H9 (cell line): ENCODE measurements around the gene NUMBL. TPM values are rescaled to one million over a fixed set of nuclear protein-coding genes. Genes with fewer than 3 reads are reported as not detected.

Experiments
- DNase-seq: peaks from one replicate; pipeline ENCODE4 v3.0.0-alpha.2; 2017
- H2AFZ ChIP-seq: one replicate; pipeline ENCODE4 v1.6.1; 2013; ENCODE audit warnings: mild to moderate bottlenecking, low read length, control low read depth, moderate library complexity
- H2AK5ac ChIP-seq: 2 replicates; pipeline ENCODE4 v1.6.1; 2013; ENCODE audit warnings: low read length, control low read depth, mixed read lengths; ENCODE audit not compliant: insufficient read length
- H2BK120ac ChIP-seq: one replicate; pipeline ENCODE4 v1.6.1; 2013; ENCODE audit warnings: low read depth, mild to moderate bottlenecking, low read length, control low read depth, inconsistent platforms; ENCODE audit not compliant: poor library complexity, severe bottlenecking
- H2BK12ac ChIP-seq: 2 replicates; pipeline ENCODE4 v1.6.1; 2013; ENCODE audit warnings: low read length, control low read depth, mixed read lengths, low read depth; ENCODE audit not compliant: insufficient read length
- H2BK15ac ChIP-seq: 2 replicates; pipeline ENCODE4 v1.6.1; 2013; ENCODE audit warnings: low read depth, low read length, control low read depth
- H2BK20ac ChIP-seq: one replicate; pipeline ENCODE4 v1.6.1; 2013; ENCODE audit warnings: low read depth, mild to moderate bottlenecking, low read length, control low read depth, inconsistent platforms; ENCODE audit not compliant: poor library complexity, severe bottlenecking
- H2BK5ac ChIP-seq: 2 replicates; pipeline ENCODE4 v1.6.1; 2013; ENCODE audit warnings: low read length, control low read depth, mixed read lengths; ENCODE audit not compliant: insufficient read length
- H3K14ac ChIP-seq: 2 replicates; pipeline ENCODE4 v1.6.1; 2013; ENCODE audit warnings: low read length, control low read depth; ENCODE audit not compliant: insufficient read depth
- H3K18ac ChIP-seq: 2 replicates; pipeline ENCODE4 v1.6.1; 2013; ENCODE audit warnings: low read depth, mild to moderate bottlenecking, mixed read lengths, low read length, control low read depth; ENCODE audit not compliant: insufficient read length
- H3K23ac ChIP-seq: 2 replicates; pipeline ENCODE4 v1.6.1; 2013; ENCODE audit warnings: low read length, control low read depth, mixed read lengths, low read depth; ENCODE audit not compliant: insufficient read length
- H3K23me2 ChIP-seq: 2 replicates; pipeline ENCODE4 v1.6.1; 2013; ENCODE audit warnings: low read depth, mild to moderate bottlenecking, mixed read lengths, low read length, control low read depth; ENCODE audit not compliant: insufficient read length, poor library complexity, severe bottlenecking
- H3K27ac ChIP-seq: 2 replicates; pipeline ENCODE4 v1.5.1; 2013; ENCODE audit warnings: low read length, control low read depth, mixed read lengths, low read depth; ENCODE audit not compliant: insufficient read length
- H3K27me3 ChIP-seq: 2 replicates; pipeline ENCODE4 v1.6.1; 2013; ENCODE audit warnings: low read length, control low read depth, inconsistent platforms; ENCODE audit not compliant: insufficient read depth
- H3K4ac ChIP-seq: 2 replicates; pipeline ENCODE4 v1.6.1; 2013; ENCODE audit warnings: low read depth, mild to moderate bottlenecking, control low read depth, inconsistent platforms, low read length, moderate library complexity
- H3K4me1 ChIP-seq: 2 replicates; pipeline ENCODE4 v1.6.1; 2013; ENCODE audit warnings: low read length, control low read depth, inconsistent platforms; ENCODE audit not compliant: insufficient read depth
- H3K4me2 ChIP-seq: 2 replicates; pipeline ENCODE4 v1.6.1; 2013; ENCODE audit warnings: low read length, control low read depth, mixed read lengths; ENCODE audit not compliant: insufficient read length, insufficient read depth
- H3K56ac ChIP-seq: 2 replicates; pipeline ENCODE4 v1.6.1; 2013; ENCODE audit warnings: low read depth, mild to moderate bottlenecking, mixed read lengths, low read length, control low read depth; ENCODE audit not compliant: insufficient read length
- H3K79me1 ChIP-seq: 2 replicates; pipeline ENCODE4 v1.6.1; 2013; ENCODE audit warnings: low read depth, mild to moderate bottlenecking, moderate library complexity, low read length, control low read depth, inconsistent platforms; ENCODE audit not compliant: insufficient read depth, poor library complexity, severe bottlenecking
- H3K79me2 ChIP-seq: 2 replicates; pipeline ENCODE4 v1.6.1; 2013; ENCODE audit warnings: low read length, control low read depth, inconsistent platforms; ENCODE audit not compliant: insufficient read depth
- H3K9ac ChIP-seq: 2 replicates; pipeline ENCODE4 v1.6.1; 2013; ENCODE audit warnings: low read length, control low read depth, mixed read lengths; ENCODE audit not compliant: insufficient read length; ENCODE audit errors: extremely low read depth
- H3K9me3 ChIP-seq: one replicate; pipeline ENCODE4 v1.6.1; 2013; ENCODE audit warnings: low read depth, low read length, inconsistent platforms; ENCODE audit not compliant: control insufficient read depth
- H3T11ph ChIP-seq: one replicate; pipeline ENCODE4 v1.6.1; 2013; ENCODE audit warnings: mild to moderate bottlenecking, low read length, control low read depth, inconsistent platforms
- H4K20me1 ChIP-seq: one replicate; pipeline ENCODE4 v1.6.1; 2013; ENCODE audit not compliant: control insufficient read depth, insufficient read length, insufficient read depth
- H4K5ac ChIP-seq: 2 replicates; pipeline ENCODE4 v1.6.1; 2013; ENCODE audit warnings: low read depth, mild to moderate bottlenecking, mixed read lengths, low read length, control low read depth; ENCODE audit not compliant: insufficient read length
- H4K8ac ChIP-seq: replicated peaks from 2 replicates; pipeline ENCODE4 v1.6.1; 2013; ENCODE audit warnings: low read length, control low read depth, mixed read lengths, low read depth; ENCODE audit not compliant: insufficient read length
- H4K91ac ChIP-seq: 2 replicates; pipeline ENCODE4 v1.6.1; 2013; ENCODE audit warnings: low read depth, mild to moderate bottlenecking, moderate library complexity, mixed read lengths, low read length, control low read depth; ENCODE audit not compliant: insufficient read length
- H3K27ac Mint-ChIP-seq, 3 experiments: 2 replicates in 2 of 3; 3 replicates in 1 of 3; pipeline ENCODE4 v1.8.0; 2020 to 2021; ENCODE audit warnings: mixed read lengths in 3 of 3, mild to moderate bottlenecking in 1 of 3, moderate library complexity in 1 of 3
- H3K27me3 Mint-ChIP-seq: 2 replicates; pipeline ENCODE4 v1.8.0; 2021; ENCODE audit warnings: low read depth, mild to moderate bottlenecking, moderate library complexity, mixed read lengths
- H3K36me3 Mint-ChIP-seq, 3 experiments: 2 replicates in 2 of 3; 3 replicates in 1 of 3; pipeline ENCODE4 v1.8.0; 2020 to 2021; ENCODE audit warnings: low read depth in 3 of 3, mixed read lengths in 3 of 3; ENCODE audit not compliant: insufficient read depth in 1 of 3
- H3K4me1 Mint-ChIP-seq, 2 experiments: 2 replicates each; pipeline ENCODE4 v1.8.0; 2020; ENCODE audit warnings: mixed read lengths in 2 of 2
- H3K4me3 Mint-ChIP-seq, 2 experiments: 2 replicates in 1 of 2; 3 replicates in 1 of 2; pipeline ENCODE4 v1.8.0; 2020 to 2021; ENCODE audit warnings: mild to moderate bottlenecking in 2 of 2, mixed read lengths in 2 of 2, moderate library complexity in 1 of 2
- H3K9me3 Mint-ChIP-seq, 2 experiments: 2 replicates in 1 of 2; 3 replicates in 1 of 2; pipeline ENCODE4 v1.8.0; 2020; ENCODE audit warnings: mild to moderate bottlenecking in 2 of 2, mixed read lengths in 2 of 2, moderate library complexity in 1 of 2
- WGBS: extraction: QIAGEN DNeasy Blood & Tissue Kit; methylation state at CpG from one replicate; pipeline ENCODE4 v1.1.7; 2013; ENCODE audit warnings: missing lambda C conversion rate, low lambda C conversion rate, mixed read lengths; ENCODE audit not compliant: insufficient read length; ENCODE audit errors: extremely low coverage; 5-methylcytosine and 5-hydroxymethylcytosine counted together
- total RNA-seq: library from RNA; stranded (reverse); gene quantifications from 2 replicates; pipeline ENCODE4 v1.2.1, GENCODE V29; 2021
- TF ChIP-seq, protein P1 (sequence below): fragments of 200-600 bp; sonication (generic); conservative IDR thresholded peaks from 3 replicates; pipeline ENCODE4 v1.8.0; 2021; ENCODE audit warnings: antibody characterized with exemption, mild to moderate bottlenecking

Gene NUMBL
- total RNA-seq, 1 experiment from 2014 or later: 34.5 TPM

GRCh38 chr19:40707615-40708014, 17.2 kb upstream of the NUMBL start:
- Histone ChIP-seq H3K23ac (no peak overlapping the region), H3K9ac (no peak overlapping the region), H2AFZ (no peak overlapping the region), H2BK5ac (no peak overlapping the region), H3K14ac (no peak overlapping the region), H2BK15ac (no peak overlapping the region), H4K5ac (no peak overlapping the region), H4K8ac (no peak overlapping the region), H3K79me2 (no peaks in the 10 kb centered on the region), H2BK12ac (no peak overlapping the region), H3K4me2 (no peak overlapping the region), H2AK5ac (no peak overlapping the region), H3K27ac (no peak overlapping the region), H2BK120ac (no peak overlapping the region), H3K4me1 (no peaks in the 10 kb centered on the region), H4K20me1 (no peaks in the 10 kb centered on the region), H3K18ac (no peak overlapping the region), H3K23me2 (no peaks in the 10 kb centered on the region), H3K79me1 (no peaks in the 10 kb centered on the region), H3K27me3 (no peaks in the 10 kb centered on the region), H3K9me3 (no peaks in the 10 kb centered on the region), H3K56ac (no peak overlapping the region), H2BK20ac (no peak overlapping the region), H3K4ac (no peak overlapping the region), H3T11ph (no peak overlapping the region), H4K91ac (no peak overlapping the region)
- peaks cover 4 to 6% of the 10 kb centered on the region in 2 experiments; a peak in 3 of 4 replicates for H3K4me1 Mint-ChIP-seq
- H3K9me3 Mint-ChIP-seq: no peaks in the 10 kb centered on the region
- no peaks in the 10 kb centered on the region; the same call in 1 of the 2 replicates for H3K27me3 Mint-ChIP-seq
- H3K27ac Mint-ChIP-seq: no peak overlapping the region; a peak in 1 of 7 replicates
- H3K4me3 Mint-ChIP-seq: no peak overlapping the region
- peaks cover 32 to 71% (median 63%) of the 10 kb centered on the region in 3 experiments for H3K36me3 Mint-ChIP-seq
- no CpG with 5 or more reads among the region's 7 CpGs for WGBS
- TF ChIP-seq, protein P1, sequence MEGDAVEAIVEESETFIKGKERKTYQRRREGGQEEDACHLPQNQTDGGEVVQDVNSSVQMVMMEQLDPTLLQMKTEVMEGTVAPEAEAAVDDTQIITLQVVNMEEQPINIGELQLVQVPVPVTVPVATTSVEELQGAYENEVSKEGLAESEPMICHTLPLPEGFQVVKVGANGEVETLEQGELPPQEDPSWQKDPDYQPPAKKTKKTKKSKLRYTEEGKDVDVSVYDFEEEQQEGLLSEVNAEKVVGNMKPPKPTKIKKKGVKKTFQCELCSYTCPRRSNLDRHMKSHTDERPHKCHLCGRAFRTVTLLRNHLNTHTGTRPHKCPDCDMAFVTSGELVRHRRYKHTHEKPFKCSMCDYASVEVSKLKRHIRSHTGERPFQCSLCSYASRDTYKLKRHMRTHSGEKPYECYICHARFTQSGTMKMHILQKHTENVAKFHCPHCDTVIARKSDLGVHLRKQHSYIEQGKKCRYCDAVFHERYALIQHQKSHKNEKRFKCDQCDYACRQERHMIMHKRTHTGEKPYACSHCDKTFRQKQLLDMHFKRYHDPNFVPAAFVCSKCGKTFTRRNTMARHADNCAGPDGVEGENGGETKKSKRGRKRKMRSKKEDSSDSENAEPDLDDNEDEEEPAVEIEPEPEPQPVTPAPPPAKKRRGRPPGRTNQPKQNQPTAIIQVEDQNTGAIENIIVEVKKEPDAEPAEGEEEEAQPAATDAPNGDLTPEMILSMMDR: no peak
- DNase-seq: no peak
